Central memory CD8-positive, alpha-beta T cell (primary cell): Measurements from ENCODE around the gene REG4.
"Not testable (repeated sequence)": the region's sequence is repeated elsewhere in the genome, so short reads cannot be mapped to it uniquely, and the experiment has no call there.

Experiments used
- ATAC-seq: fragments of 150-1000 bp; cut with Tn5 transposase; replicated peaks from 2 replicates; pipeline ENCODE4 v1.10.0; 2022; ENCODE audit warnings: mild to moderate bottlenecking, moderate FRiP score, moderate number of reproducible peaks; ENCODE audit not compliant: poor library complexity, severe bottlenecking; ENCODE audit errors: extremely low read depth
- DNase-seq, 2 donors: peaks; one replicate each; pipeline ENCODE4 v3.0.0; 2021; ENCODE audit warnings: low spot score in 2 of 2
- H3K27ac Mint-ChIP-seq: one replicate; pipeline ENCODE4 v1.8.0; 2022; ENCODE audit warnings: low read depth, mild to moderate bottlenecking, moderate library complexity, mixed read lengths
- H3K27me3 Mint-ChIP-seq: one replicate; pipeline ENCODE4 v1.8.0; 2022; ENCODE audit warnings: mixed read lengths
- H3K36me3 Mint-ChIP-seq: one replicate; pipeline ENCODE4 v1.8.0; 2022; ENCODE audit warnings: mild to moderate bottlenecking, moderate library complexity, mixed read lengths; ENCODE audit not compliant: insufficient read depth
- H3K4me1 Mint-ChIP-seq: one replicate; pipeline ENCODE4 v1.8.0; 2022; ENCODE audit warnings: mixed read lengths
- H3K4me3 Mint-ChIP-seq: one replicate; pipeline ENCODE4 v1.8.0; 2022; ENCODE audit warnings: mild to moderate bottlenecking, moderate library complexity, mixed read lengths
- H3K9me3 Mint-ChIP-seq: one replicate; pipeline ENCODE4 v1.8.0; 2022; ENCODE audit warnings: mixed read lengths

The REG4 gene

GRCh38 chr1:119811387-119811786, at the start of gene REG4:
Gene REG4 (minus strand): TSS chr1:119811460. CDS start chr1:119808769, 2,691 bp downstream.
- ATAC-seq, result no peak
- no peak within 1 kb of the TSS for H3K4me3 Mint-ChIP-seq
- H3K4me1 Mint-ChIP-seq, result peaks cover 5% of the 10 kb centered on the region
- no peak within 1 kb of the TSS for H3K27ac Mint-ChIP-seq
- no peaks in the 10 kb centered on the region for H3K9me3 Mint-ChIP-seq
- DNase-seq, result no peak
- peaks cover 33% of the 10 kb centered on the region for H3K27me3 Mint-ChIP-seq
- no peaks in the 10 kb centered on the region for H3K36me3 Mint-ChIP-seq

- H3K9me3 Mint-ChIP-seq, result no peaks in the 10 kb centered on the region
- no peak overlapping the region for H3K27ac Mint-ChIP-seq
- no peak for DNase-seq
- ATAC-seq, result no peak
- H3K4me3 Mint-ChIP-seq, result no peak overlapping the region
- peaks cover 49% of the 10 kb centered on the region for H3K27me3 Mint-ChIP-seq
- no peaks in the 10 kb centered on the region for H3K4me1 Mint-ChIP-seq
- no peaks in the 10 kb centered on the region for H3K36me3 Mint-ChIP-seq
Observed at GRCh38 chr1:119859647-119860046, 48.4 kb upstream of the REG4 start.

DNA sequence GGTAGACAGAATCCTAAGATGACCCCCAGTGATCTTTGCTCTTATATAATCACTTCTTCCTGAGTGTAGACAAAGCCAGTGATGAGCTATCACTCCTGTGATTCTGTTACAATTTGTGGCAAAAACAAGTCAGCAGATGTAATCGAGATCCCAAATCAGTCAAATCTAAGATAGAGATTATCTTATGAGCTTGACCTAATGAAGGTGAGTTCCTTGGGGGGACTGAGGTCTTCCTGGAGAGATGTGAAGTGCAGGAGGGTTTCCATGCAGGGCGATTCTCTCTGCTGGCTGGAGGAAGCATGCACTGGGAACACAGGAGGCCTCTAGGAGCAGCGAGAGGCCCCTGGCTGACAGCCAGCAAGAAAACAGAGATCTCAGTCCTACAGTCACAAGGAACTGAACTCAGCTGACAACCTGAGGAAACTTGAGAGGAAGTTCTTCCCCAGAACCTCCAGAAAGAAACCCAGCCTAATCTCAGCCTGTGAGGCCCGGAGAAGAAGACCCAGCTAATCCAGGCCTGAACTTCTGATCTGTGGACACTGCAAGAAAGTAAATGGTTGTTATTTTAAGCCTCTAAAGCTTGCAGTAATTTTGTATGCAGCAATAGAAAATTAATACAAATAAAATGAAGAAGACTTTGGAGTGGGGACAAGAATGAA, 47.4 kb upstream of the REG4 start:
- H3K36me3 Mint-ChIP-seq, H3K4me3 Mint-ChIP-seq, H3K27ac Mint-ChIP-seq, DNase-seq, ATAC-seq, H3K9me3 Mint-ChIP-seq, H3K4me1 Mint-ChIP-seq: not testable (repeated sequence)
- peaks cover 48% of the 10 kb centered on the region for H3K27me3 Mint-ChIP-seq

DNA sequence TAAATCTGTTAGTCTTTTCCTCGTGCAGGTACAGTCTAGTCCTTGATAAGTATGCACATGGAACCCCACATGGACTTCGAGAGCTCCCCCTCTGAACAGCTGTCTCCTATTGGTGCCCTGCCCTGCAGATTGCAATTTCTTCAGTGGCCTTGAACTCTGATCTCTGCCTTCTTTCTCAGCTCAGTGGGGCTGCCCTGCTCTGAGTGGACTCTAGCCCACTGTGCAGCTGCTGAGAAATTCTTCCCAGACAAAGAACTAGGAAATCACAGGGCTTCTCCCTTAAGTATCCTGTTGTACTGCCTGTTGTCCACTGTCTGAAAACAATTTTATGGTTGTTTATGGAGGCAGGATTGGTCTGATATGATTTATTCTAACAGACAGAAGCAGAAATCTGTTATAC, 46.9 kb upstream of the REG4 start:
- Mint-ChIP-seq H3K9me3 (no peaks in the 10 kb centered on the region), H3K36me3 (no peaks in the 10 kb centered on the region), H3K4me3 (no peak overlapping the region), H3K27me3 (peaks cover 42% of the 10 kb centered on the region), H3K4me1 (no peaks in the 10 kb centered on the region), H3K27ac (no peak overlapping the region)
- DNase-seq (no peak), ATAC-seq (no peak)

DNA sequence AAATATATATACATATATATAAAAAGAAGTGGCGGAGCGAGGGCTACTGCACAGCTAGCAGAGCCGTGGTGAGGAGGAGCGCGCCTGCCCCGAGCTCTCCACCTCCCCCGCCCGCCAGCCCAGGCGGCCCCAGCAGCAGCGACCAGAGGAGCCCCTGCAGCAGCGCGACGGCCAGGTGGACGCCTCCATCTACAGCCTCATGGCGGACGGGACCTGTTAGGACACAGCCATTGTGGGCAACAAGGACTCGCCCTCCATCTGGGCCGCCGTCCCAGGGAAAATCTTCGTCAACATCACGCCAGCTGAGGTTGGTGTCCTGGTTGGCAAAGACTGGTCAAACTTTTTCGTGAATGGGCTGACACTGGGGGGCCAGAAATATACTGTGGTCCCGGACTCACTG, 41.9 kb upstream of the REG4 start:
- H3K4me3 Mint-ChIP-seq, result no peak overlapping the region
- DNase-seq, result no peak
- peaks cover 8% of the 10 kb centered on the region for H3K27me3 Mint-ChIP-seq
- no peaks in the 10 kb centered on the region for H3K36me3 Mint-ChIP-seq
- no peaks in the 10 kb centered on the region for H3K4me1 Mint-ChIP-seq
- H3K9me3 Mint-ChIP-seq, result no peaks in the 10 kb centered on the region
- H3K27ac Mint-ChIP-seq, result no peak overlapping the region
- ATAC-seq, result no peak

DNA sequence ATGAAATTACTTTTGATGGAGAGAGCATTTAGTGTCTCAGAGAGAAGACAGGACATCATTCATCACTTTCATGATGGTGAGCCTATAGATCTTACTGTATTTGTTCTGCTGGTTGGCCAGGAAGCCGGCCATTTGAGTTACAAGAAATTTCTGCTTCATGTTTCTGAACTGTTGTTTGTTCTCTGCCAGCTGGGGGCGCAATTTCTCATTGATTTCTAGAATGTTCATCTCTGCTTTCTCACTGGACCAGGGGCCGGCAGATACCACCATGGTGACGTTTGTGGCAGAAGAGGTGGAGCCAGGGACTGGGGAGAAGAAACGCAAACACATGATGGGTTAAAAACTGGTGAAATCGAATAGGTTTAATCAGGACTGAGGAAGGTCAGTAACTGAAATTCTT, 32.9 kb upstream of the REG4 start:
- peaks cover 18% of the 10 kb centered on the region for H3K27me3 Mint-ChIP-seq
- not testable (repeated sequence) for ATAC-seq, H3K4me3 Mint-ChIP-seq

GRCh38 chr1:119841306-119841705, 30.0 kb upstream of the REG4 start:
- H3K4me1 Mint-ChIP-seq, result no peaks in the 10 kb centered on the region
- no peak for DNase-seq
- H3K9me3 Mint-ChIP-seq, result no peaks in the 10 kb centered on the region
- no peak overlapping the region for H3K4me3 Mint-ChIP-seq
- peaks cover 10% of the 10 kb centered on the region for H3K27me3 Mint-ChIP-seq
- H3K36me3 Mint-ChIP-seq, result no peaks in the 10 kb centered on the region
- ATAC-seq, result no peak
- no peak overlapping the region for H3K27ac Mint-ChIP-seq

More for the DNA sequence above, 32.9 kb upstream of the REG4 start:
- H3K9me3 Mint-ChIP-seq, H3K36me3 Mint-ChIP-seq, H3K4me1 Mint-ChIP-seq, H3K27ac Mint-ChIP-seq, DNase-seq: not testable (repeated sequence)

DNA sequence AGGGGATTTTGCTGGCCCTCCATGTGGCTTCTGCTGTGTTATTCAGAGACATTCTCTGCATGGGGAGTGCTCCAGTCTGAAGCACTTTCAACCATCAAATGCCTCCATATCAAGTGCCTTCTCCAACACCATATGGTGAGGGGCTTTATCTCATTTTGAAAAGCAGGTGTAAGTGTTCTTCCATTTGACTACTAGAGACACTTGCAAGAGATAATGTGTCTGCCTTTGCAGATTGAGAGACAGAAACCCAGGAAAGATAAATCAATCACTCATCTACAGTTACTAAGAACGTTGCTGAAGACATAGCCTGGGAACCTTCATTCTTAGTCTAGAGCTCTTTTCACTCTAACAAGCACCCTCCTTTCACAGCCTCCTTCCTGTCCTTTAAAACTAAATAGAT, 29.5 kb upstream of the REG4 start:
- ATAC-seq, result no peak
- H3K4me1 Mint-ChIP-seq, result no peaks in the 10 kb centered on the region
- peaks cover 15% of the 10 kb centered on the region for H3K27me3 Mint-ChIP-seq
- H3K4me3 Mint-ChIP-seq, result no peak overlapping the region
- DNase-seq, result no peak
- H3K9me3 Mint-ChIP-seq, result no peaks in the 10 kb centered on the region
- no peaks in the 10 kb centered on the region for H3K36me3 Mint-ChIP-seq
- no peak overlapping the region for H3K27ac Mint-ChIP-seq

- H3K4me3 Mint-ChIP-seq, result no peak overlapping the region
- peaks cover 29% of the 10 kb centered on the region for H3K27me3 Mint-ChIP-seq
- H3K27ac Mint-ChIP-seq, result no peak overlapping the region
- no peaks in the 10 kb centered on the region for H3K36me3 Mint-ChIP-seq
- H3K9me3 Mint-ChIP-seq, result no peaks in the 10 kb centered on the region
- ATAC-seq, result no peak
- no peak for DNase-seq
- H3K4me1 Mint-ChIP-seq, result no peaks in the 10 kb centered on the region
Observed at GRCh38 chr1:119838236-119838635, 27.0 kb upstream of the REG4 start.

- no peak for DNase-seq
- no peaks in the 10 kb centered on the region for H3K9me3 Mint-ChIP-seq
- H3K36me3 Mint-ChIP-seq, result no peaks in the 10 kb centered on the region
- no peak overlapping the region for H3K27ac Mint-ChIP-seq
- no peak overlapping the region for H3K4me3 Mint-ChIP-seq
- no peaks in the 10 kb centered on the region for H3K4me1 Mint-ChIP-seq
- ATAC-seq, result no peak
- H3K27me3 Mint-ChIP-seq, result peaks cover 39% of the 10 kb centered on the region
Observed at GRCh38 chr1:119834990-119835389, 23.7 kb upstream of the REG4 start.

DNA sequence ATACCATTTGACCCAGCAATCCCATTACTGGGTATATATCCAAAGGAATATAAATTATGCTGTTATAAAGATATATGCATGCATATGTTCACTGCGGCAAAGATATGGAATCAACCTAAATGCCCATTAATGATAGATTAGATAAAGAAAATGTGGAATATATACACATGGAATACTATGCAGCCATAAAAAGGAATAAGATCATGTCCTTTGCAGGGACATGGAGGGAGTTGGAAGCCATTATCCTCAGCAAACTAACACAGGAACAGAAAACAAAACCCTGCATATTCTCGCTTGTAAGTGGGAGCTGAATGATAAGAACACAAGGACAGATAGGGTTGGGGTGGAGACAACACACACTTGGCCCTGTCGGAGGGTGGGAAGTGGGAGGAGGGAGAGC, 19.8 kb upstream of the REG4 start:
- H3K27ac Mint-ChIP-seq, result no peak overlapping the region
- H3K9me3 Mint-ChIP-seq, result no peaks in the 10 kb centered on the region
- H3K4me3 Mint-ChIP-seq, result no peak overlapping the region
- H3K4me1 Mint-ChIP-seq, result no peaks in the 10 kb centered on the region
- ATAC-seq, result no peak
- no peak for DNase-seq
- peaks cover 50% of the 10 kb centered on the region for H3K27me3 Mint-ChIP-seq
- no peaks in the 10 kb centered on the region for H3K36me3 Mint-ChIP-seq

GRCh38 chr1:119829625-119830024, 18.4 kb upstream of the REG4 start:
- Mint-ChIP-seq H3K4me3 (no peak overlapping the region), H3K27me3 (peaks cover 41% of the 10 kb centered on the region), H3K9me3 (no peaks in the 10 kb centered on the region), H3K4me1 (no peaks in the 10 kb centered on the region), H3K27ac (no peak overlapping the region), H3K36me3 (no peaks in the 10 kb centered on the region)
- ATAC-seq, result no peak
- DNase-seq, result no peak

DNA sequence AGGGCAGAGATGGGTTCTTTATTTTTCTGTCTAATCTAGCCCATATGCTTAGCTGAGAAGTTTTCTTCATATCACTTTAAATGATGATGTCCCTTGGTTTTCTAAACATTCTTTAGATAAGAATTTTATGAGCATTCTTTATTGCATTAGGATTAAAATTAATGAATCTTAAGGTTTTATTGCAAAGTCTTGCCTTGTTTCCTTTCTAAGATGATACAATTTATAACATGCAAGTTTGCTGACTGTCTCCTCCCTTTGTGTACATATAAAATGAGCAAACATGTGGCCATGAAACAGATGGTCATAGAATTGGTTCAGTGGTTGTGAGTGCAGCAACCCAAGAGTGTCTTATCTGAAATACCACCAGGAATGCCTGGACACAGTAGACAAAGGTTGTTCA, 17.7 kb upstream of the REG4 start:
- ATAC-seq, DNase-seq, H3K9me3 Mint-ChIP-seq, H3K4me1 Mint-ChIP-seq, H3K27ac Mint-ChIP-seq, H3K36me3 Mint-ChIP-seq, H3K4me3 Mint-ChIP-seq: not testable (repeated sequence)
- H3K27me3 Mint-ChIP-seq, result peaks cover 47% of the 10 kb centered on the region
